Right ventricle myocardium inferior (tissue), 1 donor: ENCODE results near the gene UAP1. TPM values are rescaled to one million over a fixed set of nuclear protein-coding genes. Genes with fewer than 3 reads are reported as not detected.

Source experiments
- ATAC-seq: fragments of 200-7000 bp; cut with Tn5 transposase; one replicate; pipeline ENCODE4 v1.9.1; 2020; ENCODE audit warnings: mild to moderate bottlenecking, moderate library complexity
- DNase-seq: peaks from one replicate; pipeline ENCODE4 v3.0.0; 2021; ENCODE audit errors: missing footprints
- intact Hi-C: fragments of 100-400 bp; cut with DNase I; formaldehyde crosslinking; loops from one replicate; pipeline ENCODE4 v1.11.0; 2022
- long read RNA-seq: library from polyadenylated mRNA; unstranded; transcript quantifications from one replicate; pipeline ENCODE4 v2.0.0, GENCODE V29; 2021
- total RNA-seq: library from RNA; stranded (reverse); fragmentation: NEBNext Ultra II Directional; extraction: Animal tissue kit (Norgen Biotek cat#: 25700); gene quantifications from one replicate; pipeline ENCODE4 v1.2.1, GENCODE V29; 2021
- donor health status: DM: no; HTN: yes; CAD: no; lungs with severe emphysema.

Gene UAP1
- 28.9 TPM for total RNA-seq
- long read RNA-seq, transcript UAP1-201 (11 exons, 2,377 nt) = major isoform, 22 of 33 reads
- long read RNA-seq, partial matches to known transcripts = 1 of 33 reads
- long read RNA-seq, other reads (novel, unspliced or antisense) = 10 of 33 reads

DNA sequence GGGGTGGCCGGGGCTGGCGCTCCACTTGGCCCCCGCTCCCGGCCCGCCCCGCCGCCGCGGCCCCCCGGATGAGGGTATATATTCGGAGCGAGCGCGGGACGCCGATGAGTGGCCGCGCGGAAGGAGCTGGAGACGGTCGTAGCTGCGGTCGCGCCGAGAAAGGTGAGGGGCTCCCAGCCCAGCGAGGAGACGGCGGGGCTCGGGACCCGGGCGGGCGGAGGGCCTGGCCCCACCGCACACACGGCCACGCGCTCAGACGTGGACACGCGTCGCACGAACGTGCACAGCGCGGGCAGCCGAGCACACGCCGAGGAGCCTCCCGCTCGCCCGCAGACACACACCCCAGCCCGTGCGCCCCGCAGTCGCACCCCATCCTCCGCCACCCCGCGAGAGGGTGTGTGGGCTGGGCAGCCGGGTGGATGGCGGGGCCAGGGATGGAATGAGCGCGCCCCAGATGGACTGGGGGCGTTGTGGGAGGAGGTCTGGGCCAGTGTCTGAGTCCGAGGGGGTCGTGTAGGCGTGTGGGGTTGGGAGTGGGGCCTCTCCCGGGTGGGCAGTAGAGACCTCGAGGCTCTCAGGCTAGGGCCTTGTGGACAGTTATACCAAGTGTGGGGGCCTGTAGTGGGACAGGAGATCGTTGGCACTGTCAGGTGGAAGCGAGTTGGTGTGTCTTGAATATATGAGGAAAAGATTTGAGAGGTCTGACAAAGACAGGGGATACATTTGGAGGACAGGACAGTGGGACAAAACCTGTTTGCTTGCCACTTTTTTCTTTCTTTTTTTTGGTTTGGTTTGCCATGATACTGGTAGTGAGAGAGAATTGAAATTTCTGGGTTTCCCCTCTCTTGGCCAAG lies at the start of gene UAP1:
Gene UAP1, plus strand, starts transcription at position 107 of the 854 bp plus-strand sequence. CDS start 4,347 bp downstream, outside the sequence.
- DNase-seq (peak; percentile 73), ATAC-seq (peak; percentile 31)
- intact Hi-C loops = loop anchor here (2.0 kb wide), 1 partner anchor 63 kb away; no protein-coding TSS in a partner anchor

GRCh38 chr1:162527314-162527713 lies 34.2 kb upstream of the UAP1 start:
- DNase-seq = no peak
- intact Hi-C loops = no loop called here
- ATAC-seq = no peak

- intact Hi-C loops = no loop called here
- DNase-seq (no peak), ATAC-seq (no peak)
These were observed 31.1 kb upstream of the UAP1 start for GRCh38 chr1:162530307-162530987.

DNA sequence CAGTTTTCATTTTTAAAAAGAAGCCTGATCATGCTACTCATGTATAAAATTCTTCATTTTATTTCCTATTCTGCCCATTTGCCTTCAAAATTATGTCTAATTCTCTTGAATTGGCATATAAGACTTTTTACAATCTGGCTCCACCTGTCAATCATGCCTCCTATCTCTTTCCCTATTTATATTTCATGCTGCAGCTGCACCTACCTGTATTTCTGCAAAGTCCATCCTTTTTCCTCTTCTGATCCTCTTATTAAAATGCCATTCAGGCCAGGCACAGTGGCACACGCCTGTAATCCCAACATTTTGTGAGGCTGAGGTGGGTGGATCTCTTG lies 30.6 kb upstream of the UAP1 start:
- DNase-seq = no peak
- no peak for ATAC-seq
- intact Hi-C loops = no loop called here

DNA sequence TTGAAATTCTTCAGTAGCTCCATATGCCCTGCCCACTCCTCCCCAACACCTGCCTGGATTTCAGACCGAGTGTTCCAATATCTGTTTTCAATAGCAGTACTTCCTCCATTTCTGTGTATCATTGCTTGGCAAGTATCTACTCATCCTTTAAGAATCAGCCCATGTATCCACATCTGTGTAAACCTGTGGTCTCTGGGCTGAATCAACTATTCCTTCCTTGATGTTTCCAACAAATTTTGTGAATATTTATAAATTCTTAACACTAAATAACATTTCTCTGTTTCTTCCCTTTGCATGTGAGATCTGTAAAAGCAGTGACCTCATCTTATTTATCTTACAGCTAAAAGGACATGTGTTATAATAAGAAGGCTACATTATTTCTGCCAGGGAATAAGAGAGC lies 26.0 kb upstream of the UAP1 start:
- ATAC-seq (no peak), DNase-seq (no peak)
- intact Hi-C loops = no loop called here

GRCh38 chr1:162536511-162536910 lies 25.0 kb upstream of the UAP1 start:
- DNase-seq (no peak), ATAC-seq (no peak)
- intact Hi-C loops = no loop called here

GRCh38 chr1:162537216-162537615 lies 24.3 kb upstream of the UAP1 start:
- ATAC-seq (no peak), DNase-seq (no peak)
- intact Hi-C loops = no loop called here

DNA sequence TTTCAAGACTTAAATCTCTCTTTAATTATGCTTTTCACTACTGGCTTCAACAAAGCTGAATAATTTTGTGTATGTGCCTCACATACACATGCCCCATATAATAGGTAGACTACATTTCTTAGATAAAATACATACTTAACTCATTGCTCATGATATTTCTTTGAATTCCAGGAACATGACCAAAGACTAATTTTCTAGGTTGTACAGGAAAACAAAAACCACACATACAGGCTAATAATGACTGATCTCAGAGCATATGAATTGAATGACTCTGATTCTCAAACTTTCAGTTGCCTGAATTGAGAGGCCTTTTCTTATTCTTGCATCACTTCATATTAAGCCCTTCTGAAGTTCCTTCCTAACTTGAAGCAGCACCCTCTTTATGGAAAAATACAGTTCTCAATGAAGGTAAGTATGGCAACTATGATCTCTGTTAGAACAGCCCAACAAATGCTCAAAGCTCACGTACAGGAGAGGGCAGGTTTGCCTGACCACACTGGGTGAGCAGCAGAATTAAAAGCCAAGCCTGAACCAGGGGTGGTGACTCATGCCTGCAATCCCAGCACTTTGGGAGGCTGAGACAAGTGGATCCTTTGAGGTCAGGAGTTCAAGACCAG lies 22.6 kb upstream of the UAP1 start:
- DNase-seq (no peak), ATAC-seq (no peak)
- intact Hi-C loops = no loop called here

GRCh38 chr1:162541619-162542141 lies 19.8 kb upstream of the UAP1 start:
- intact Hi-C loops = no loop called here
- ATAC-seq (peak; percentile 91), DNase-seq (no peak)

- intact Hi-C loops = no loop called here
- DNase-seq = no peak
- no peak for ATAC-seq
These were observed 18.3 kb upstream of the UAP1 start for GRCh38 chr1:162543228-162543627.

- DNase-seq (no peak), ATAC-seq (peak; percentile 81)
These were observed 13.4 kb upstream of the UAP1 start for GRCh38 chr1:162548170-162548569.

GRCh38 chr1:162549001-162549400 lies 12.5 kb upstream of the UAP1 start:
- intact Hi-C loops = no loop called here
- ATAC-seq (no peak), DNase-seq (no peak)

More at GRCh38 chr1:162548170-162548569, 13.4 kb upstream of the UAP1 start:
- intact Hi-C loops = no loop called here

DNA sequence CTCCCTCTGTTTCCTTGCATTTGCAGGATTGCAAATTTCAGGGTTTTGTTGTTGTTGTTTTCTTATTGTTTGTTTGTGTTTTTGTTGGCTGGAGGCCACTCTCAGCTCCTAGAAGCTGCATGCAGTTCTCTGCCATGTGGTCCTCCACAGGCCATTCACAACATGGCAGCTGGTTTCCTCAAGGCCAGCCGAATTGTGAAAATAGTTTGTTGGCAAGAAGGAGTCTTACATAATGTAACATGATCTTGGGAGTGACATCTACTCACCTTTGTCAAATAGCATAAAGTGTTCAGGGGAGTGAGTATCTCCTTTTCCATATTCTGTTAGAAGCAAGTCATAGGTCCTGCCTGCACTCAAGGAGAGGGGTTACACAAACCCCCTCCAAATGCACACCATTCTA lies 10.6 kb upstream of the UAP1 start:
- intact Hi-C loops = no loop called here
- no peak for ATAC-seq
- no peak for DNase-seq

GRCh38 chr1:162551969-162552683 lies 9.4 kb upstream of the UAP1 start:
- intact Hi-C loops = no loop called here
- DNase-seq (no peak), ATAC-seq (peak; percentile 74)

- intact Hi-C loops = no loop called here
- peak; percentile 73 for DNase-seq
- ATAC-seq = peak; percentile 42
These were observed 8.8 kb upstream of the UAP1 start for GRCh38 chr1:162552684-162553252.

GRCh38 chr1:162554258-162554657 lies 7.3 kb upstream of the UAP1 start:
- DNase-seq = no peak
- peak; percentile 81 for ATAC-seq
- intact Hi-C loops = no loop called here

DNA sequence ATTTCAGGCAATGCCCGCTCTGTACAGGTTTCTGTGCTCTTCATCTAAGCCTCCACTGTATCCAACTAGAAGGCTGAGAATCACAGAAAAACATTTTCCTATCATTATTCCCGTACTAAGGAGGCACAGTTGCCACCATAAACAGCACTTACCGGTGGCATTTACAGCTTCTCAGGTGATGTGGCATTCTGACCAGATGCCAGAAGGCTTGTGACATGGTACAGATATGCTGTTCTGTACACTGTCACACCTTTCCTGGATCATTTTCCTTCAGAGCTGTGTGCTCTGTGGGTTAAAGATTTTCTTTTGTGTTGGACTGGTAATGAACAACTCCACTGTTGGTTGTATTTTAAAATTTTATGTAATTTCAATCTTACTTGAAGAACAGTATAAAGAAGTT lies 4.0 kb upstream of the UAP1 start:
- intact Hi-C loops = no loop called here
- DNase-seq (no peak), ATAC-seq (no peak)

GRCh38 chr1:162560303-162561036 lies 1.1 kb upstream of the UAP1 start:
- no peak for DNase-seq
- intact Hi-C loops = loop anchor here (2.0 kb wide), 1 partner anchor 62 kb away; no protein-coding TSS in a partner anchor
- ATAC-seq = peak; percentile 10
